GM21723 (cell line): Measurements from ENCODE around the gene SPINK5.

Source experiments
- ATAC-seq: cut with Tn5 transposase; IDR thresholded peaks from one replicate; pipeline ENCODE4 v1.9.1; 2021; ENCODE audit warnings: mild to moderate bottlenecking, moderate library complexity; ENCODE audit not compliant: unreplicated experiment

Gene SPINK5

DNA sequence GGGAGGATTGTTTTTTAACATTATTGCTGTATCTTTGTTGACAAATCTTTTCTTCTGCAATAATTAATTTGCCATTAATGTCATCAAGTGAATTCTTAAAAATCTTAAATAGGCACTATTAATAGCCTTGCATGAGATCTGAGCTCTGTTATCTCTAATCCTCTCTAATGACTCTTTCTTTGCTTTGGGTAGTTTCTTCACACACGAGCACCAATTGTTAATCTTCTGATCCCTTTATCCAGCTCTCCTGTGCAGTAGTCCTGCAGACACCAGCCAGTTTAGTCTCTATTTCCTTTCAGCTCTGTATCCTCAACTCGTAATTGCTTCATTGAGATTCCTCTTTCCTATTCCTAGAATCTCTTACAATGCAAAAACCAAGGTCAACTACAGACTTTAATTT, 112.7 kb downstream of the SPINK5 start:
- ATAC-seq: no peak

DNA sequence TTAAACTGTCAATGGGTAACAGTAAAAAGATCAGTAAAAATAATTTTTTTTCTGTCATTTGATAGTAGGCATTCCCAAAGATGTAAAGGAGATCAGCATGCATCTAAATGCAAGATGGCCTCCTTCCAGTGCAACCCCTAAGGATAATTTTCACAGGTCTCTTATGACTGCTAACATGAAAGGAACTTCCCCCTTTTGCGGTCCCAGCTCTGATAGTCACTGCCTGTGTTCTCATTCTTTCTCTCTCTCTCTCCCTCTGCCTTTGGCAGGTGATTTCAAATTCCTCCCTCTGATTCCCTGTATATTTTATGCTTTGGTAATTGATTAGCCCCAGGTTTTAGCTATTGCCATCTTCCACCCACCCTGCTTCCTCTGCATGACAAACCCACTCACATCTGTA, 113.4 kb downstream of the SPINK5 start:
- ATAC-seq: no peak

DNA sequence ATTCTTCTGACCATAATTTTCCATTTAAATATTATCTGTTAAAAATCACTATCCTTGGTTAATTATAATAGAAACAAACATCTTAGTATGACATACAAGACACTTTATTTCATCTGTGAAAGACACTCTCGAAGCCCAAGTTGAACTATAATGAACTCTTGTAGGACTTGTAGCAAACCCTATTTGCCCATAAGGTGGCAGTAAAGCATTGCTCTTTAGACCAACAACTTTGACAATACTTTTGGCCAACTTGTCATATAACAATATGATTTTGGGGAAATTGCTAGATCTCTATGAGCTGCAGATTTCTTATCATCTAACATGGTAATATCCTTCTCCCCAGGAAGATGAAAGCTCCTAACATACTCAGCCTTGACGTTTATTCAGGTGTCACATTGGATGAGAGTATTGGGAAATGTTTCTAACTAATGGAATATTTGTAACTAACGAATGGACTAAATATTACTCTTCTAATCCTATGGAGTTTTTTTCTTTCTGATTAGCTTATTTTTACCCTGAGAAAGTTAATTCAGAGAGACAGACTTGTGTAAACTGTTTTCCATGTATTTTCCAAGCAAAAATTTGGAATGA, 115.5 kb downstream of the SPINK5 start:
- peak; percentile 79 for ATAC-seq

DNA sequence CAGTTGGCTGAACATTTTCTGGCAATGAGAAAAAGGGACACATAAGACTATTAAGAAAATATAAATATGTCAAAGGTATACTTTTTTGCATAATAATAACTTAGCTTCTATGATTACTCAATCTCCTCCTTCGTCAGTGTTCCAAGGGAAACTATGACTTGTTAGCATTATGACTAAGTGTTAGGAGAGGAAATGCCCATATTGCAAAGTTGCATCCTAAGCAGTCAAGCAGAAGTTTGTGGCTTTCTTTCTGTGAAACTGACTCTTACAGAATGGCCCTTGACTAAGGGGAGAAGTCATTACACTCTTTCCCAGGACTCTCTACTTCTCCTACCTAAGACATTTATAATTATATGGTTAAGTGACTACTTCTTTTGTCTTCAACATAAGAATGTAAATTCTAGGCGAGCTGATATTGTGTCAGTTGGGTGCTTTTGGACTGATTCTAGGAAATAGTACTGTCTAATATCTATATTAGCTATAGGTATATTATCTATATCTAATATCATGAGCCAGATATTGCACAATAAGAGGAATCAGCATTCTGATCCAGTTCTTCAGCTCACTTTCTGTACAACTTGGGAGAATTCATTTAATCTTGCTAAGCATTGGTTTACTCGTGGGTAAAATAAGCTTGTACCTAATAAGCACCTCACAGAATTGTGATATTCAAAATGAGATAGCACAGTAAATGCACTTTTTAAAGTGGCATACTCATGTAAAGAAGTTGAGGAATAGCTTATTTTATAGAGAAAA, 122.6 kb downstream of the SPINK5 start:
- peak; percentile 68 for ATAC-seq
